ENCODE results near the gene DAPP1. TPM values are rescaled to one million over a fixed set of nuclear protein-coding genes. Genes with fewer than 3 reads are reported as not detected.

The DAPP1 gene
- polyA plus RNA-seq, 4 donors = 0.97 to 1.4 (median 1.1) TPM

- no peak for DNase-seq (ENCODE audit: low read depth in 4 of 4, low spot score in 2 of 4)
Measured at GRCh38 chr4:99852199-99852749, 35.6 kb downstream of the DAPP1 start.

GRCh38 chr4:99853190-99853589 lies 36.6 kb downstream of the DAPP1 start:
- no peak for DNase-seq (ENCODE audit: low read depth in 4 of 4, low spot score in 2 of 4)

GRCh38 chr4:99853999-99854398 lies 37.4 kb downstream of the DAPP1 start:
- DNase-seq (ENCODE audit: low read depth in 4 of 4, low spot score in 2 of 4) = no peak

- DNase-seq (ENCODE audit: low read depth in 4 of 4, low spot score in 2 of 4) = no peak
Measured at GRCh38 chr4:99855678-99856077, 39.1 kb downstream of the DAPP1 start.

GRCh38 chr4:99856166-99856565 lies 39.5 kb downstream of the DAPP1 start:
- DNase-seq (ENCODE audit: low read depth in 4 of 4, low spot score in 2 of 4) = no peak

GRCh38 chr4:99857307-99857706 lies 40.7 kb downstream of the DAPP1 start:
- no peak for DNase-seq (ENCODE audit: low read depth in 4 of 4, low spot score in 2 of 4)

GRCh38 chr4:99859618-99860017 lies 43.0 kb downstream of the DAPP1 start:
- no peak for DNase-seq (ENCODE audit: low read depth in 4 of 4, low spot score in 2 of 4)

GRCh38 chr4:99860521-99860920 lies 43.9 kb downstream of the DAPP1 start:
- no peak for DNase-seq (ENCODE audit: low read depth in 4 of 4, low spot score in 2 of 4)

GRCh38 chr4:99861120-99861905 lies 44.7 kb downstream of the DAPP1 start:
- no peak for DNase-seq (ENCODE audit: low read depth in 4 of 4, low spot score in 2 of 4)

- DNase-seq (ENCODE audit: low read depth in 4 of 4, low spot score in 2 of 4) = no peak
Measured at GRCh38 chr4:99863804-99864203, 47.2 kb downstream of the DAPP1 start.

GRCh38 chr4:99868126-99868596 lies 51.5 kb downstream of the DAPP1 start:
- DNase-seq (ENCODE audit: low read depth in 4 of 4, low spot score in 2 of 4) = no peak

GRCh38 chr4:99872570-99872969 lies 55.9 kb downstream of the DAPP1 start:
- DNase-seq (ENCODE audit: low read depth in 4 of 4, low spot score in 2 of 4) = no peak

- DNase-seq (ENCODE audit: low read depth in 4 of 4, low spot score in 2 of 4) = no peak
Measured at GRCh38 chr4:99875071-99875470, 58.4 kb downstream of the DAPP1 start.

- no peak for DNase-seq (ENCODE audit: low read depth in 4 of 4, low spot score in 2 of 4)
Measured at GRCh38 chr4:99876946-99877345, 60.3 kb downstream of the DAPP1 start.

- no peak for DNase-seq (ENCODE audit: low read depth in 4 of 4, low spot score in 2 of 4)
Measured at GRCh38 chr4:99878604-99879003, 62.0 kb downstream of the DAPP1 start.

- no peak for DNase-seq (ENCODE audit: low read depth in 4 of 4, low spot score in 2 of 4)
Measured at GRCh38 chr4:99879458-99879857, 62.8 kb downstream of the DAPP1 start.

- DNase-seq (ENCODE audit: low read depth in 4 of 4, low spot score in 2 of 4) = peak in 1 of 4 donors; percentile 10
Measured at GRCh38 chr4:99885063-99885664, 68.5 kb downstream of the DAPP1 start.

- DNase-seq (ENCODE audit: low read depth in 4 of 4, low spot score in 2 of 4) = no peak
Measured at GRCh38 chr4:99885687-99886086, 69.1 kb downstream of the DAPP1 start.

GRCh38 chr4:99886146-99886545 lies 69.5 kb downstream of the DAPP1 start:
- no peak for DNase-seq (ENCODE audit: low read depth in 4 of 4, low spot score in 2 of 4)

- DNase-seq (ENCODE audit: low read depth in 4 of 4, low spot score in 2 of 4) = no peak
Measured at GRCh38 chr4:99887837-99888236, 71.2 kb downstream of the DAPP1 start.

GRCh38 chr4:99891351-99891750 lies 74.7 kb downstream of the DAPP1 start:
- DNase-seq (ENCODE audit: low read depth in 4 of 4, low spot score in 2 of 4) = no peak

GRCh38 chr4:99893029-99893428 lies 76.4 kb downstream of the DAPP1 start:
- no peak for DNase-seq (ENCODE audit: low read depth in 4 of 4, low spot score in 2 of 4)
